Natural killer cell (primary cell): Measurements from ENCODE around the gene LNPK. TPM values are rescaled to one million over a fixed set of nuclear protein-coding genes. Genes with fewer than 3 reads are reported as not detected.
A peak's percentile ranks its signal among the peaks of the same experiment; 100 is the strongest.
"Not testable (repeated sequence)": the region's sequence is repeated elsewhere in the genome, so short reads cannot be mapped to it uniquely, and the experiment has no call there.

Experiments used
- ATAC-seq, 3 donors: fragments of 150-1000 bp in 2 of 3; fragments of 200-7000 bp in 1 of 3; cut with Tn5 transposase; 1 replicate in 1 of 3; 2 replicates in 2 of 3; pipeline ENCODE4 v1.10.0; 2021; ENCODE audit warnings: mild to moderate bottlenecking in 2 of 3, moderate library complexity in 2 of 3
- DNase-seq, 2 donors: peaks; one replicate each; pipeline versions ENCODE4 v3.0.0 to v3.0.0-alpha.2; 2013 to 2021; ENCODE audit warnings: mixed read lengths in 1 of 2
- H3K27ac ChIP-seq: one replicate; pipeline ENCODE4 v1.5.1; 2013; ENCODE audit warnings: mild to moderate bottlenecking, low read length
- H3K27me3 ChIP-seq: one replicate; pipeline ENCODE4 v1.6.1; 2013; ENCODE audit warnings: low read length; ENCODE audit not compliant: control insufficient read depth, insufficient read depth
- H3K36me3 ChIP-seq: one replicate; pipeline ENCODE4 v1.6.1; 2013; ENCODE audit warnings: low read length; ENCODE audit not compliant: control insufficient read depth, insufficient read depth
- H3K4me1 ChIP-seq: one replicate; pipeline ENCODE4 v1.6.1; 2013; ENCODE audit warnings: low read length; ENCODE audit not compliant: control insufficient read depth, insufficient read depth
- H3K4me3 ChIP-seq: one replicate; pipeline ENCODE4 v1.5.1; 2013; ENCODE audit warnings: low read length
- H3K9me3 ChIP-seq: one replicate; pipeline ENCODE4 v1.6.1; 2013; ENCODE audit warnings: low read length; ENCODE audit not compliant: control insufficient read depth, insufficient read depth
- H3K27ac Mint-ChIP-seq, 2 donors: one replicate each; pipeline ENCODE4 v1.8.0; 2022; ENCODE audit warnings: mild to moderate bottlenecking in 2 of 2, mixed read lengths in 2 of 2, moderate library complexity in 1 of 2
- H3K27me3 Mint-ChIP-seq, 2 donors: one replicate each; pipeline ENCODE4 v1.8.0; 2022; ENCODE audit warnings: low read depth in 2 of 2, mixed read lengths in 2 of 2
- H3K36me3 Mint-ChIP-seq: one replicate; pipeline ENCODE4 v1.8.0; 2022; ENCODE audit warnings: mixed read lengths
- H3K4me1 Mint-ChIP-seq, 2 donors: one replicate each; pipeline ENCODE4 v1.8.0; 2022; ENCODE audit warnings: mixed read lengths in 2 of 2
- H3K4me3 Mint-ChIP-seq: one replicate; pipeline ENCODE4 v1.8.0; 2022; ENCODE audit warnings: mild to moderate bottlenecking, moderate library complexity, mixed read lengths
- H3K9me3 Mint-ChIP-seq, 2 donors: one replicate each; pipeline ENCODE4 v1.8.0; 2022; ENCODE audit warnings: mixed read lengths in 2 of 2
- WGBS: methylation state at CpG from one replicate; pipeline ENCODE4 v1.1.7; 2013; ENCODE audit warnings: missing lambda C conversion rate; ENCODE audit not compliant: insufficient coverage; 5-methylcytosine and 5-hydroxymethylcytosine counted together
- intact Hi-C: fragments of 100-400 bp; cut with micrococcal nuclease; formaldehyde crosslinking; loops from one replicate; pipeline ENCODE4 v1.14.2; 2022
- total RNA-seq, 4 donors: library from RNA; stranded (reverse); fragments of 120-200 nt in 1 of 4; gene quantifications; one replicate each; pipeline versions ENCODE4 v1.2.3 to v1.2.4, GENCODE V29; 2013 to 2022
- TF ChIP-seq, protein P1 (sequence below): fragments of 200-600 bp; IDR thresholded peaks from one replicate; pipeline ENCODE4 v1.8.0; 2022; ENCODE audit warnings: antibody characterized with exemption

The LNPK gene
- total RNA-seq, 3 donors from 2014 or later (not counting 1 experiment from before 2014, with no cell fraction given), result 23.9 to 29.9 (median 29.1) TPM

DNA sequence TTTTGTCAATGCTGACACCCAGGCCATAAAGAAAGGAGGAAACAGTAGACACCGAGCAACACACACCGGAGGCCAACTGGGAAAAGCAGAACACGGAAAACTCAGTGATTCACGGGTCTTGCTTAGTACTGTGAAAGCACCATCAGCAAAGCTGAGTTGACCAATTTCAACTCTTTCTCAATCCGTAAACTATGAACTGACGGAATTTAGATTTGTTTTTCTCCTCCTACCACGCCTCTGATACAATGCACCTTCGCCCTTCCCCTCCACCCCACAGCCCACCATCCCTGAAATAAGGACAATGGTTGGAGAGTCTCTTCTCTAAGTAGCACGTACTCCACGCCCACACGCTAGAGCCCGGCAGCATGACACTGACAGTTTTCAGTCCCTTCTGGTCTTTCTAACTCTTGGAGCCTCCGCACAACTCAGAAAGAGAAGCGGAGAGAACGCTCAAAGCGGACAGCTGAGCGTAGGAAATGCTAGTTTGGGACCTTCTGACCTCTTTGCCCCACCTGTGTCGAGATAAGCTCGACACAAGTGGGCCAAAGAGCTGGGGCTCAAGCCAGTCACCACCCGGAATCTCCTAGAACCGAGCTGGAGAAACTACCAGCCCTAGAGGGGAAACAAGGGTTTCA lies 669 bp downstream of the LNPK start:
- Mint-ChIP-seq H3K4me3 (peak overlapping the region; percentile 92), H3K4me1 (peaks cover 16 to 24% of the 10 kb centered on the region in 2 donors), H3K36me3 (no peaks in the 10 kb centered on the region), H3K9me3 (no peaks in the 10 kb centered on the region), H3K27ac (peak overlapping the region; percentile 85 to 89), H3K27me3 (peaks cover 4 to 10% of the 10 kb centered on the region in 2 donors)
- Histone ChIP-seq H3K27ac (peak overlapping the region; percentile 37), H3K4me1 (peaks cover 12% of the 10 kb centered on the region), H3K27me3 (no peaks in the 10 kb centered on the region), H3K36me3 (no peaks in the 10 kb centered on the region), H3K4me3 (peak overlapping the region; percentile 64), H3K9me3 (no peaks in the 10 kb centered on the region)
- DNase-seq (peak in 1 of 2 donors; percentile 58), ATAC-seq (peak; percentile 24 to 52 (median 25))
- intact Hi-C loops, result no loop called here
- 0% methylated on average over 21 of the region's 21 CpGs for WGBS
- TF ChIP-seq, protein P1, sequence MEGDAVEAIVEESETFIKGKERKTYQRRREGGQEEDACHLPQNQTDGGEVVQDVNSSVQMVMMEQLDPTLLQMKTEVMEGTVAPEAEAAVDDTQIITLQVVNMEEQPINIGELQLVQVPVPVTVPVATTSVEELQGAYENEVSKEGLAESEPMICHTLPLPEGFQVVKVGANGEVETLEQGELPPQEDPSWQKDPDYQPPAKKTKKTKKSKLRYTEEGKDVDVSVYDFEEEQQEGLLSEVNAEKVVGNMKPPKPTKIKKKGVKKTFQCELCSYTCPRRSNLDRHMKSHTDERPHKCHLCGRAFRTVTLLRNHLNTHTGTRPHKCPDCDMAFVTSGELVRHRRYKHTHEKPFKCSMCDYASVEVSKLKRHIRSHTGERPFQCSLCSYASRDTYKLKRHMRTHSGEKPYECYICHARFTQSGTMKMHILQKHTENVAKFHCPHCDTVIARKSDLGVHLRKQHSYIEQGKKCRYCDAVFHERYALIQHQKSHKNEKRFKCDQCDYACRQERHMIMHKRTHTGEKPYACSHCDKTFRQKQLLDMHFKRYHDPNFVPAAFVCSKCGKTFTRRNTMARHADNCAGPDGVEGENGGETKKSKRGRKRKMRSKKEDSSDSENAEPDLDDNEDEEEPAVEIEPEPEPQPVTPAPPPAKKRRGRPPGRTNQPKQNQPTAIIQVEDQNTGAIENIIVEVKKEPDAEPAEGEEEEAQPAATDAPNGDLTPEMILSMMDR, result no peak

DNA sequence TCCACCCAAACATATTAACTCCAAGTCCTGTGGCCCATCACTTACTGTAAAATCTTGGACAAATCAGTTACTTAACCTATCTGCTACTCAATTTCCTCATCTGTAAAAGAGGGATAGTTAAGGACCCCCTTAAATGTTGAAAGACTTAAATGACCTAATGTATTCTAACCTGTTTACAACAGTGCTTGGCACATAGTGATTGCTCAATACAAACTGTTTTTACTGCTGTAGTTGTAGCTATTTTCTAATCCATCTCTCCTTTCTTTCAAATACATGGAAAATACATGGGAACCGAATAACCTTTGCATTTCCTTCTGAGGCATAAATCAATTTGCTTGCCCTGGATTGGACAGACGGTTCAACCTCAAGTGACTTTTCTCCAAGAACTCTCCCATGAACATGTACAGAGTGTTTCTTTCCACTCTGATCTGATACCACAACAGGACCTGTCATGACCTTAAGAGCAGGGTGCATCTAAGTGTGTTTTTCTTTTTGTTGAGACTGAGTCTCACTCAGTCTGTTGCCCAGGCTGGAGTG lies 2.7 kb downstream of the LNPK start:
- ATAC-seq, result no peak
- DNase-seq, result no peak
- 90% methylated on average over 2 of the region's 2 CpGs for WGBS
- no peaks in the 10 kb centered on the region for H3K27me3 ChIP-seq
- no peaks in the 10 kb centered on the region for H3K9me3 ChIP-seq
- Mint-ChIP-seq H3K4me1 (peaks cover 16 to 24% of the 10 kb centered on the region in 2 donors), H3K9me3 (no peaks in the 10 kb centered on the region), H3K4me3 (no peak overlapping the region), H3K27me3 (peaks cover 0 to 2% of the 10 kb centered on the region in 2 donors), H3K27ac (no peak overlapping the region), H3K36me3 (no peaks in the 10 kb centered on the region)
- peaks cover 12% of the 10 kb centered on the region for H3K4me1 ChIP-seq
- TF ChIP-seq, protein P1, result no peak
- H3K36me3 ChIP-seq, result no peaks in the 10 kb centered on the region
- intact Hi-C loops, result no loop called here
- H3K27ac ChIP-seq, result no peak overlapping the region
- no peak overlapping the region for H3K4me3 ChIP-seq

DNA sequence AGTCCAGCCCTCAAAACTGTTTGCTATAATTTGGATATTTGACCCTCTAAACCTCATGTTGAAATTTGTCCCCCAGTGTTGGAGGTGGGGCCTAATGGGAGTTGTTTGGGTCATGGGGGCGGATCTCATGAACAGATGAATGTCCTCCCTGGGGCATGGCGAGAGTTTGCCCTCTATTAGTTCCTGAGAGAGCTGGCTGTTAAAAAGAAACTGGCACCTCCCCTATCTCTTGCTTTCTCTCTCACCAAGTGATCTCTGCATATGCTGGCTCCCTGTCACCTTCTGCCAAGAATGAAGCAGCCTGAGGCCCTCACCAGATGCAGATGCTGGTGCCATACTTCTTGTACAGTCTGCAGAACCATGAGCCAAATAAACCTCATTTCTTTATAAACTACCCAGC lies 12.0 kb downstream of the LNPK start:
- 100% methylated on average over 2 of the region's 2 CpGs for WGBS
- Mint-ChIP-seq H3K27me3 (no peaks in the 10 kb centered on the region), H3K36me3 (no peaks in the 10 kb centered on the region), H3K4me3 (no peak overlapping the region), H3K9me3 (no peaks in the 10 kb centered on the region), H3K27ac (no peak overlapping the region), H3K4me1 (no peaks in the 10 kb centered on the region)
- intact Hi-C loops, result no loop called here
- no peaks in the 10 kb centered on the region for H3K27me3 ChIP-seq
- no peak overlapping the region for H3K4me3 ChIP-seq
- H3K27ac ChIP-seq, result no peak overlapping the region
- TF ChIP-seq, protein P1, result no peak
- H3K9me3 ChIP-seq, result no peaks in the 10 kb centered on the region
- DNase-seq, result no peak
- peaks cover 9% of the 10 kb centered on the region for H3K36me3 ChIP-seq
- ATAC-seq, result no peak
- H3K4me1 ChIP-seq, result no peaks in the 10 kb centered on the region

DNA sequence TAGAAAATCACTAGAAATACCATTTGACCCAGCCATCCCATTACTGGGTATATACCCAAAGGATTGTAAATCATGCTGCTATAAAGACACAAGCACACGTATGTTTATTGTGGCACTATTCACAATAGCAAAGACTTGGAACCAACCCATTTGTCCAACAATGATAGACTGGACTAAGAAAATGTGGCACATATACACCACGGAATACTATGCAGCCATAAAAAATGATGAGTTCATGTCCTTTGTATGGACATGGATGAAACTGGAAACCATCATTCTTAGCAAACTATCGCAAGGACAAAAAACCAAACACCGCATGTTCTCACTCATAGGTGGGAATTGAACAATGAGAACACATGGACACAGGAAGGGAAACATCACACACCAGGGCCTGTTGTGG lies 14.9 kb downstream of the LNPK start:
- H3K4me3 Mint-ChIP-seq, H3K4me1 ChIP-seq, H3K27me3 ChIP-seq, H3K27ac ChIP-seq, H3K27ac Mint-ChIP-seq, H3K4me1 Mint-ChIP-seq, H3K9me3 Mint-ChIP-seq, intact Hi-C loops, H3K9me3 ChIP-seq, H3K27me3 Mint-ChIP-seq, ATAC-seq, DNase-seq, H3K36me3 Mint-ChIP-seq, H3K4me3 ChIP-seq: not testable (repeated sequence)
- WGBS, result 88% methylated on average over 1 of the region's 4 CpGs
- H3K36me3 ChIP-seq, result peaks cover 12% of the 10 kb centered on the region
